HepG2 (cell line): ENCODE measurements around the gene SHISA9.

ENCODE experiments used
- EZH2 ChIP-seq: conservative IDR thresholded peaks from 2 replicates; pipeline ENCODE4 v1.6.1; 2012; ENCODE audit warnings: mild to moderate bottlenecking, low read depth, low read length, moderate library complexity
- SIN3A ChIP-seq: IDR thresholded peaks from 2 replicates; pipeline ENCODE4 v1.6.1; 2011; ENCODE audit warnings: low read depth, mild to moderate bottlenecking, control low read depth, low read length, borderline replicate concordance
- ZNF749 ChIP-seq: sonication (generic); formaldehyde crosslinking; IDR thresholded peaks from 2 replicates; pipeline ENCODE4 v1.8.0; 2022; ENCODE audit warnings: mild to moderate bottlenecking, missing genetic modification reagents, moderate library complexity, borderline replicate concordance

- no peak for TF ChIP-seq EZH2
- no peak for TF ChIP-seq ZNF749 (CRISPR knock-in tag)
- no peak for TF ChIP-seq SIN3A
Measured at GRCh38 chr16:13032911-13033310, 131.5 kb downstream of the SHISA9 start.
